GM12878 (cell line): ENCODE data around the gene YBX3. TPM values are rescaled to one million over a fixed set of nuclear protein-coding genes. Genes with fewer than 3 reads are reported as not detected.

ENCODE experiments used
- ATAC-seq: fragments of 200-7000 bp; cut with Tn5 transposase; 3 replicates; pipeline ENCODE4 v1.9.1; 2020; ENCODE audit warnings: mild to moderate bottlenecking, moderate library complexity
- BruUV-seq: library from RNA; stranded (reverse); fragments of 400-500 nt; replicated peaks from 2 replicates; lab custom pipeline; 2021; lab: Mats Ljungman, UMichigan
- CTCF ChIA-PET: fragments of 300-600 bp; sonication (Branson Sonifier 250); formaldehyde crosslinking; extraction: SDS; loops from one replicate; lab custom pipeline; 2021; ENCODE audit warnings: inconsistent platforms; lab: Yijun Ruan, JAX
- POLR2A ChIA-PET: fragments of 350-600 bp; formaldehyde crosslinking; extraction: SDS; loops from one replicate; lab custom pipeline; 2021; ENCODE audit warnings: inconsistent platforms; lab: Charles Lee
- RAD21 ChIA-PET: fragments of 300-600 bp; sonication (Branson Sonifier 250); formaldehyde crosslinking; loops from one replicate; lab custom pipeline; 2023; ENCODE audit warnings: antibody characterized with exemption; ENCODE audit not compliant: unreplicated experiment; lab: Charles Lee
- SMC1A ChIA-PET: fragments of 300-600 bp; sonication (Branson Sonifier 250); formaldehyde crosslinking; loops from one replicate; lab custom pipeline; 2023; ENCODE audit not compliant: unreplicated experiment, uncharacterized antibody; lab: Charles Lee
- DNase-seq: peaks from one replicate; pipeline ENCODE4 v3.0.0-alpha.2; 2011; ENCODE audit warnings: low read depth, low spot score
- FAIRE-seq: peaks from 3 replicates; lab custom pipeline; 2011; peaks lifted over from hg19 to GRCh38; lab: Jason Lieb, UNC
- H2AFZ ChIP-seq: 2 replicates; pipeline ENCODE4 v1.6.0; 2011; ENCODE audit warnings: low read depth, low read length, control low read depth; ENCODE audit not compliant: control insufficient read depth
- H3K27ac ChIP-seq: 2 replicates; pipeline ENCODE4 v1.5.1; 2011; ENCODE audit warnings: control low read depth; ENCODE audit not compliant: control insufficient read depth, insufficient read depth
- H3K27me3 ChIP-seq, 2 experiments: replicated peaks in 1 of 2; 2 replicates each; pipeline versions ENCODE4 v1.6.0 to v1.6.1; 2011; ENCODE audit warnings: low read length in 1 of 2; ENCODE audit not compliant: control insufficient read depth in 2 of 2, insufficient read depth in 2 of 2
- H3K36me3 ChIP-seq, 2 experiments: 2 replicates each; pipeline ENCODE4 v1.5.1; 2011; ENCODE audit warnings: low read length in 1 of 2; ENCODE audit not compliant: control insufficient read depth in 2 of 2, insufficient read depth in 2 of 2
- H3K4me1 ChIP-seq: 2 replicates; pipeline ENCODE4 v1.6.1; 2011; ENCODE audit warnings: mild to moderate bottlenecking, low read length, moderate library complexity, mixed read lengths; ENCODE audit not compliant: control insufficient read depth, insufficient read depth
- H3K4me2 ChIP-seq: 2 replicates; pipeline ENCODE4 v1.6.0; 2011; ENCODE audit warnings: control low read depth; ENCODE audit not compliant: control insufficient read depth, insufficient read depth
- H3K4me3 ChIP-seq: fragments of 200-600 bp; sonication (generic); 2 replicates; pipeline ENCODE4 v1.5.1; 2016
- H3K79me2 ChIP-seq: 2 replicates; pipeline ENCODE4 v1.6.0; 2011; ENCODE audit warnings: low read length; ENCODE audit not compliant: control insufficient read depth, insufficient read depth
- H3K9ac ChIP-seq: 2 replicates; pipeline ENCODE4 v1.8.0; 2011; ENCODE audit warnings: low read length, control low read depth, mixed read lengths; ENCODE audit not compliant: control insufficient read depth, insufficient read depth
- H3K9me3 ChIP-seq: replicated peaks from 3 replicates; pipeline ENCODE4 v1.5.1; 2011; ENCODE audit warnings: mild to moderate bottlenecking, low read length; ENCODE audit not compliant: control insufficient read depth, insufficient read depth
- H4K20me1 ChIP-seq: 2 replicates; pipeline ENCODE4 v1.6.0; 2011; ENCODE audit not compliant: control insufficient read depth, insufficient read depth
- BACH1 ChIP-seq: fragments of 450-650 bp; IDR thresholded peaks from 2 replicates; pipeline ENCODE4 v1.6.1; 2017; ENCODE audit warnings: mild to moderate bottlenecking, borderline replicate concordance
- NFXL1 ChIP-seq: fragments of 450-650 bp; IDR thresholded peaks from 2 replicates; pipeline ENCODE4 v1.6.1; 2017; ENCODE audit warnings: antibody characterized with exemption, mild to moderate bottlenecking, borderline replicate concordance
- SIN3A ChIP-seq: IDR thresholded peaks from 2 replicates; pipeline ENCODE4 v1.6.1; 2012; ENCODE audit warnings: low read depth, low read length, improper control_type of control experiment
- SREBF2 ChIP-seq: IDR thresholded peaks from 2 replicates; pipeline ENCODE4 v1.6.1; 2012; ENCODE audit warnings: mild to moderate bottlenecking, low read length
- ZNF274 ChIP-seq: IDR thresholded peaks from one replicate; pipeline ENCODE4 v1.8.0; 2011; ENCODE audit not compliant: insufficient read length, insufficient read depth
- WGBS: methylation state at CpG from one replicate; pipeline ENCODE4 v1.1.6; 2016; ENCODE audit warnings: low lambda C conversion rate; ENCODE audit not compliant: insufficient replicate concordance, insufficient coverage; ENCODE audit errors: missing lambda C conversion rate; 5-methylcytosine and 5-hydroxymethylcytosine counted together
- in situ Hi-C: fragments of 300-500 bp; cut with MboI; formaldehyde crosslinking; loops from 9 replicates; pipeline ENCODE4 v1.14.3; 2018; ENCODE audit warnings: mixed read lengths
- intact Hi-C: fragments of 100-400 bp; cut with micrococcal nuclease; formaldehyde crosslinking; loops from one replicate; pipeline ENCODE4 v1.14.2; 2022; ENCODE audit not compliant: unreplicated experiment
- polyA plus RNA-seq, 11 experiments: library from polyadenylated mRNA; depleted of rRNA in 4 of 11; unstranded in 6 of 11; stranded (reverse) in 5 of 11; fragments of >200 nt; fragmentation: Nextera tagmentation in 4 of 11; fragmentation: Illumina TruSeq in 1 of 11; extraction: Ambion mirVana in 4 of 11; extraction: Trizol in 1 of 11; gene quantifications; 1 replicate in 1 of 11; 2 replicates in 10 of 11; pipeline versions ENCODE4 v1.2.1 to v1.2.3, GENCODE V29; 2011 to 2016; ENCODE audit warnings: inconsistent platforms in 2 of 11, missing spikeins in 2 of 11, low read depth in 1 of 11
- total RNA-seq, 4 experiments: library from RNA; depleted of rRNA in 3 of 4; stranded (reverse); fragments of >200 nt in 3 of 4; fragmentation: Illumina TruSeq in 1 of 4; extraction: Trizol in 1 of 4; gene quantifications; 2 replicates each; pipeline versions ENCODE4 v1.2.1 to v1.2.3, GENCODE V29; 2013 to 2021
- TF ChIP-seq, protein P1 (sequence below): fragments of 450-650 bp; IDR thresholded peaks from 2 replicates; pipeline ENCODE4 v1.6.1; 2018; ENCODE audit warnings: mild to moderate bottlenecking, low read depth, moderate library complexity; ENCODE audit not compliant: partially characterized antibody
- TF ChIP-seq, protein P2 (sequence below), 3 experiments: IDR thresholded peaks in 2 of 3; conservative IDR thresholded peaks in 1 of 3; 2 replicates each; pipeline ENCODE4 v1.5.1; 2011; ENCODE audit warnings: low read depth in 3 of 3, low read length in 3 of 3, mild to moderate bottlenecking in 3 of 3, control low read depth in 2 of 3, moderate library complexity in 2 of 3, inconsistent platforms in 1 of 3, mixed read lengths in 1 of 3; ENCODE audit not compliant: control insufficient read depth in 2 of 3, insufficient read depth in 1 of 3; ENCODE audit errors: extremely low read depth in 1 of 3
- TF ChIP-seq, protein P3 (sequence below): IDR thresholded peaks from 2 replicates; pipeline ENCODE4 v1.6.1; 2011; ENCODE audit warnings: low read depth, low read length, improper control_type of control experiment, borderline replicate concordance
- TF ChIP-seq, protein P4 (sequence below): fragments of 450-650 bp; conservative IDR thresholded peaks from 2 replicates; pipeline ENCODE4 v1.6.1; 2017; ENCODE audit warnings: mild to moderate bottlenecking, moderate library complexity

YBX3 gene
- total and polyA plus RNA-seq, 10 of the 15 experiments (the other 5 are each of a cell fraction or from before 2014, with no cell fraction given) = 25.9 to 221 (median 111) TPM

DNA sequence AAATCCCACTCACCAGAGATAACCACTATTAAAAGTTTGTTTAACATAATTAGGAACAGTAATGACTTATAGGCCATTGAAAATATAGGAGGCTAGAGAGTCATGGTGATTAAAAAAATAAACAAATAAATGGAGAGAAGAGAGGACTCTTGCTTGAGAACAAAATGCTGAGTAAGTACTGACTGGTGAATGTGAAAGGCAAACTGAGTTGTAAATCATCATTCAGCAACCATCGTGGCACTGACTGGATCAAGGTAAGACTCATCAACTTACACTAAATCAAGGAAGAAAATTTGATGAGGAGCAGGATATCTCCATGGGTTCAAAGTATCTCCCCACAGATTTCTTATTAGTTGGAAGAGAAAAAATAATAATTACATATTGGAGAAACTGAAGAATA lies 14.1 kb upstream of the YBX3 start:
- Histone ChIP-seq H3K4me3 (no peak overlapping the region), H3K27me3 (no peaks in the 10 kb centered on the region; a peak in 2 of 4 replicates), H3K36me3 (no peaks in the 10 kb centered on the region), H2AFZ (no peak overlapping the region), H3K4me1 (0 out of 2 replicates have a peak, but pooled peaks cover 2% of the 10 kb centered on the region), H3K9ac (no peak overlapping the region), H3K79me2 (no peaks in the 10 kb centered on the region), H3K27ac (no peak overlapping the region), H4K20me1 (no peaks in the 10 kb centered on the region), H3K4me2 (no peak overlapping the region), H3K9me3 (no peaks in the 10 kb centered on the region)
- CTCF ChIA-PET = interaction anchor here (1.2 kb wide), 1 partner anchor 13 kb away, joined by 3 read pairs; no protein-coding TSS in a partner anchor
- POLR2A ChIA-PET = no interaction called here
- BruUV-seq = no TSS peak
- intact Hi-C loops (no loop called here), in situ Hi-C loops (no loop called here)
- RAD21 ChIA-PET = no interaction called here
- DNase-seq = no peak
- no peak for FAIRE-seq
- SMC1A ChIA-PET = interaction anchor here (1.8 kb wide), 1 partner anchor 11 kb away, joined by 4 read pairs; no protein-coding TSS in a partner anchor
- TF ChIP-seq NFXL1 (no peak), ZNF274 (no peak), SIN3A (no peak), BACH1 (no peak), SREBF2 (no peak)
- TF ChIP-seq, protein P1, sequence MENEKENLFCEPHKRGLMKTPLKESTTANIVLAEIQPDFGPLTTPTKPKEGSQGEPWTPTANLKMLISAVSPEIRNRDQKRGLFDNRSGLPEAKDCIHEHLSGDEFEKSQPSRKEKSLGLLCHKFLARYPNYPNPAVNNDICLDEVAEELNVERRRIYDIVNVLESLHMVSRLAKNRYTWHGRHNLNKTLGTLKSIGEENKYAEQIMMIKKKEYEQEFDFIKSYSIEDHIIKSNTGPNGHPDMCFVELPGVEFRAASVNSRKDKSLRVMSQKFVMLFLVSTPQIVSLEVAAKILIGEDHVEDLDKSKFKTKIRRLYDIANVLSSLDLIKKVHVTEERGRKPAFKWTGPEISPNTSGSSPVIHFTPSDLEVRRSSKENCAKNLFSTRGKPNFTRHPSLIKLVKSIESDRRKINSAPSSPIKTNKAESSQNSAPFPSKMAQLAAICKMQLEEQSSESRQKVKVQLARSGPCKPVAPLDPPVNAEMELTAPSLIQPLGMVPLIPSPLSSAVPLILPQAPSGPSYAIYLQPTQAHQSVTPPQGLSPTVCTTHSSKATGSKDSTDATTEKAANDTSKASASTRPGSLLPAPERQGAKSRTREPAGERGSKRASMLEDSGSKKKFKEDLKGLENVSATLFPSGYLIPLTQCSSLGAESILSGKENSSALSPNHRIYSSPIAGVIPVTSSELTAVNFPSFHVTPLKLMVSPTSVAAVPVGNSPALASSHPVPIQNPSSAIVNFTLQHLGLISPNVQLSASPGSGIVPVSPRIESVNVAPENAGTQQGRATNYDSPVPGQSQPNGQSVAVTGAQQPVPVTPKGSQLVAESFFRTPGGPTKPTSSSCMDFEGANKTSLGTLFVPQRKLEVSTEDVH = no peak
- TF ChIP-seq, protein P2, sequence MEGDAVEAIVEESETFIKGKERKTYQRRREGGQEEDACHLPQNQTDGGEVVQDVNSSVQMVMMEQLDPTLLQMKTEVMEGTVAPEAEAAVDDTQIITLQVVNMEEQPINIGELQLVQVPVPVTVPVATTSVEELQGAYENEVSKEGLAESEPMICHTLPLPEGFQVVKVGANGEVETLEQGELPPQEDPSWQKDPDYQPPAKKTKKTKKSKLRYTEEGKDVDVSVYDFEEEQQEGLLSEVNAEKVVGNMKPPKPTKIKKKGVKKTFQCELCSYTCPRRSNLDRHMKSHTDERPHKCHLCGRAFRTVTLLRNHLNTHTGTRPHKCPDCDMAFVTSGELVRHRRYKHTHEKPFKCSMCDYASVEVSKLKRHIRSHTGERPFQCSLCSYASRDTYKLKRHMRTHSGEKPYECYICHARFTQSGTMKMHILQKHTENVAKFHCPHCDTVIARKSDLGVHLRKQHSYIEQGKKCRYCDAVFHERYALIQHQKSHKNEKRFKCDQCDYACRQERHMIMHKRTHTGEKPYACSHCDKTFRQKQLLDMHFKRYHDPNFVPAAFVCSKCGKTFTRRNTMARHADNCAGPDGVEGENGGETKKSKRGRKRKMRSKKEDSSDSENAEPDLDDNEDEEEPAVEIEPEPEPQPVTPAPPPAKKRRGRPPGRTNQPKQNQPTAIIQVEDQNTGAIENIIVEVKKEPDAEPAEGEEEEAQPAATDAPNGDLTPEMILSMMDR (IDR thresholded peaks at IDR 0.05 in 2 of 3, conservative IDR thresholded peaks at IDR 0.05 in 1 of 3; ENCODE audit: control insufficient read depth in 2 of 3, extremely low read depth in 1 of 3, insufficient read depth in 1 of 3, low read depth in 3 of 3, low read length in 3 of 3) = no peak
- TF ChIP-seq, protein P3, sequence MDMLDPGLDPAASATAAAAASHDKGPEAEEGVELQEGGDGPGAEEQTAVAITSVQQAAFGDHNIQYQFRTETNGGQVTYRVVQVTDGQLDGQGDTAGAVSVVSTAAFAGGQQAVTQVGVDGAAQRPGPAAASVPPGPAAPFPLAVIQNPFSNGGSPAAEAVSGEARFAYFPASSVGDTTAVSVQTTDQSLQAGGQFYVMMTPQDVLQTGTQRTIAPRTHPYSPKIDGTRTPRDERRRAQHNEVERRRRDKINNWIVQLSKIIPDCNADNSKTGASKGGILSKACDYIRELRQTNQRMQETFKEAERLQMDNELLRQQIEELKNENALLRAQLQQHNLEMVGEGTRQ = no peak
- TF ChIP-seq, protein P4, sequence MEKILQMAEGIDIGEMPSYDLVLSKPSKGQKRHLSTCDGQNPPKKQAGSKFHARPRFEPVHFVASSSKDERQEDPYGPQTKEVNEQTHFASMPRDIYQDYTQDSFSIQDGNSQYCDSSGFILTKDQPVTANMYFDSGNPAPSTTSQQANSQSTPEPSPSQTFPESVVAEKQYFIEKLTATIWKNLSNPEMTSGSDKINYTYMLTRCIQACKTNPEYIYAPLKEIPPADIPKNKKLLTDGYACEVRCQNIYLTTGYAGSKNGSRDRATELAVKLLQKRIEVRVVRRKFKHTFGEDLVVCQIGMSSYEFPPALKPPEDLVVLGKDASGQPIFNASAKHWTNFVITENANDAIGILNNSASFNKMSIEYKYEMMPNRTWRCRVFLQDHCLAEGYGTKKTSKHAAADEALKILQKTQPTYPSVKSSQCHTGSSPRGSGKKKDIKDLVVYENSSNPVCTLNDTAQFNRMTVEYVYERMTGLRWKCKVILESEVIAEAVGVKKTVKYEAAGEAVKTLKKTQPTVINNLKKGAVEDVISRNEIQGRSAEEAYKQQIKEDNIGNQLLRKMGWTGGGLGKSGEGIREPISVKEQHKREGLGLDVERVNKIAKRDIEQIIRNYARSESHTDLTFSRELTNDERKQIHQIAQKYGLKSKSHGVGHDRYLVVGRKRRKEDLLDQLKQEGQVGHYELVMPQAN = no peak
- WGBS = 52% methylated on average over 1 of the region's 1 CpG
- no peak for ATAC-seq
